ENCODE measurements around the gene MTMR12.

DNA sequence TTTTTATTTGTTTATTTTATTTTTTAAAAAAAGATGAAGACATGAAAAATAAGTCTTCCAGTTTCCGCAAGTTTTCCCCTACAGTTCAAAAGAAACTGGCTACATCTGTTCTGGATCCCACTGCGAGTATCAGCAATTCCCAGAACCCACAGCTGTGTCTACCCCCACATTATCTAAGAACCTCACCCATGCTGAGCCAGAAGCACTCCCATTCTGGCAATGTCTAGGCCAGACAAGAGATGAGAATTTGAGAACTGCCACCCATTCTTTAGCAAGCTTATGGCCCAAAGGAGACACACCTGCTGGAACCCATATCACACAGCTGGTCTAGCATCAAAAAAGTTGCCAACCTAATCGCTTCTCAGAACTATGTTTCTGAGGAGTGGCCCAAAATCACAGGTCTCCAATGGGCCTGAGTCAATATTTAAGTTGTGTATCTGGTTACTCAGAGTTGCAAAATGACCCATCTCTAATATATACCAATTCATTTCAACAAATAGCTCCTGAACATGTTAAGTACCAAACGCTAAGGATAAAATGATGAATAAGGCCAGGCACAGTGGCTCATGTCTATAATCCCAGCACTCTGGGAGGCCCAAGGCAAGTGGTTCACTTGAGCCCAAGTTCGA, 27.1 kb downstream of the MTMR12 start:
- TF ChIP-seq, protein P1, sequence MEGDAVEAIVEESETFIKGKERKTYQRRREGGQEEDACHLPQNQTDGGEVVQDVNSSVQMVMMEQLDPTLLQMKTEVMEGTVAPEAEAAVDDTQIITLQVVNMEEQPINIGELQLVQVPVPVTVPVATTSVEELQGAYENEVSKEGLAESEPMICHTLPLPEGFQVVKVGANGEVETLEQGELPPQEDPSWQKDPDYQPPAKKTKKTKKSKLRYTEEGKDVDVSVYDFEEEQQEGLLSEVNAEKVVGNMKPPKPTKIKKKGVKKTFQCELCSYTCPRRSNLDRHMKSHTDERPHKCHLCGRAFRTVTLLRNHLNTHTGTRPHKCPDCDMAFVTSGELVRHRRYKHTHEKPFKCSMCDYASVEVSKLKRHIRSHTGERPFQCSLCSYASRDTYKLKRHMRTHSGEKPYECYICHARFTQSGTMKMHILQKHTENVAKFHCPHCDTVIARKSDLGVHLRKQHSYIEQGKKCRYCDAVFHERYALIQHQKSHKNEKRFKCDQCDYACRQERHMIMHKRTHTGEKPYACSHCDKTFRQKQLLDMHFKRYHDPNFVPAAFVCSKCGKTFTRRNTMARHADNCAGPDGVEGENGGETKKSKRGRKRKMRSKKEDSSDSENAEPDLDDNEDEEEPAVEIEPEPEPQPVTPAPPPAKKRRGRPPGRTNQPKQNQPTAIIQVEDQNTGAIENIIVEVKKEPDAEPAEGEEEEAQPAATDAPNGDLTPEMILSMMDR (IDR thresholded peaks at IDR 0.05; ENCODE audit: low read depth, low read length, poor library complexity, severe bottlenecking): no peak
- no peak for TF ChIP-seq EZH2phosphoT487 (IDR thresholded peaks at IDR 0.05; ENCODE audit: borderline replicate concordance, low read length)

Data from DOHH2 (cell line).